Upper lobe of left lung (tissue), 4 donors: ENCODE measurements around the gene PIM3.

Source experiments
- CTCF ChIP-seq, 6 experiments: fragments of 450-650 bp in 4 of 6; fragments of 200-600 bp in 2 of 6; sonication (generic) in 2 of 6; IDR thresholded peaks; one replicate each; pipeline ENCODE4 v1.5.1; 2016 to 2019; ENCODE audit warnings: antibody characterized with exemption in 6 of 6
- EP300 ChIP-seq, 4 donors: sonication (generic); formaldehyde crosslinking; IDR thresholded peaks; one replicate each; pipeline ENCODE4 v1.5.1; 2017; ENCODE audit warnings: antibody characterized with exemption in 4 of 4, control low read depth in 2 of 4
- POLR2A ChIP-seq, 4 donors: fragments of 450-650 bp; IDR thresholded peaks; one replicate each; pipeline ENCODE4 v1.5.1; 2016 to 2017; ENCODE audit warnings: antibody characterized with exemption in 4 of 4, mild to moderate bottlenecking in 2 of 4
- POLR2AphosphoS5 ChIP-seq, 2 donors: sonication (generic); formaldehyde crosslinking; IDR thresholded peaks; one replicate each; pipeline ENCODE4 v1.5.1; 2017; ENCODE audit warnings: antibody characterized with exemption in 2 of 2

GRCh38 chr22:49950396-49950994, 10.1 kb upstream of the PIM3 start:
- TF ChIP-seq CTCF (IDR thresholded peaks at IDR 0.05): no peak
- no peak for TF ChIP-seq EP300 (IDR thresholded peaks at IDR 0.05)
- peak in 1 of 4 donors; percentile 29 for TF ChIP-seq POLR2A (IDR thresholded peaks at IDR 0.05)
- TF ChIP-seq POLR2AphosphoS5 (IDR thresholded peaks at IDR 0.05): no peak
